OCI-LY3 (cell line): ENCODE measurements around the gene CAB39.

Source experiments
- H2AFZ ChIP-seq: fragments of 200-600, 300-600 bp; shearing (Covaris generic); 2 replicates; pipeline ENCODE4 v1.6.0; 2014; ENCODE audit warnings: antibody characterized with exemption, low read depth, low read length
- H3K27ac ChIP-seq: fragments of 200-600, 300-600 bp; sonication (generic); 2 replicates; pipeline ENCODE4 v1.5.1; 2014; ENCODE audit warnings: mild to moderate bottlenecking, low read length, moderate library complexity, mixed read lengths
- H3K27me3 ChIP-seq: fragments of 200-600, 300-600 bp; sonication (generic); 2 replicates; pipeline ENCODE4 v1.6.1; 2014; ENCODE audit warnings: low read depth, low read length, mixed read lengths
- H3K36me3 ChIP-seq: fragments of 200-600, 300-600 bp; sonication (generic); replicated peaks from 2 replicates; pipeline ENCODE3; 2014; ENCODE audit warnings: low read depth, low read length, mixed read lengths
- H3K4me1 ChIP-seq: fragments of 300-600, 200-600 bp; sonication (generic); 2 replicates; pipeline ENCODE4 v1.6.1; 2014; ENCODE audit warnings: low read length, mixed read lengths
- H3K4me2 ChIP-seq: fragments of 200-600, 300-600 bp; sonication (generic); 2 replicates; pipeline ENCODE4 v1.6.1; 2014; ENCODE audit warnings: low read length, mixed read lengths
- H3K4me3 ChIP-seq: fragments of 300-600, 200-600 bp; sonication (generic); 2 replicates; pipeline ENCODE4 v1.5.1; 2014; ENCODE audit warnings: antibody characterized with exemption, mild to moderate bottlenecking, low read length, moderate library complexity
- H3K79me2 ChIP-seq: fragments of 300-600, 200-600 bp; shearing (Covaris generic); 2 replicates; pipeline ENCODE4 v1.6.1; 2014; ENCODE audit warnings: mild to moderate bottlenecking, low read length, mixed read lengths
- H3K9ac ChIP-seq: fragments of 300-600, 200-600 bp; shearing (Covaris generic); 2 replicates; pipeline ENCODE4 v1.6.0; 2014; ENCODE audit warnings: mild to moderate bottlenecking, low read length, moderate library complexity
- H3K9me3 ChIP-seq: fragments of 200-600, 300-600 bp; shearing (Covaris generic); 2 replicates; pipeline ENCODE4 v1.6.1; 2014; ENCODE audit warnings: low read length, mixed read lengths; ENCODE audit not compliant: insufficient read depth
- H4K20me1 ChIP-seq: fragments of 200-600, 300-600 bp; sonication (generic); 2 replicates; pipeline ENCODE4 v1.6.1; 2016; ENCODE audit warnings: low read length, mixed read lengths; ENCODE audit not compliant: insufficient read depth
- EZH2phosphoT487 ChIP-seq: fragments of 200-600 bp; shearing (Covaris generic); IDR thresholded peaks from 2 replicates; pipeline ENCODE4 v1.6.1; 2018; ENCODE audit warnings: antibody characterized with exemption, mixed run types, low read depth
- TF ChIP-seq, protein P1 (sequence below): fragments of 200-600, 300-600 bp; sonication (generic); IDR thresholded peaks from 2 replicates; pipeline ENCODE4 v1.5.1; 2014; ENCODE audit warnings: antibody characterized with exemption, low read length, low read depth

The CAB39 gene

DNA sequence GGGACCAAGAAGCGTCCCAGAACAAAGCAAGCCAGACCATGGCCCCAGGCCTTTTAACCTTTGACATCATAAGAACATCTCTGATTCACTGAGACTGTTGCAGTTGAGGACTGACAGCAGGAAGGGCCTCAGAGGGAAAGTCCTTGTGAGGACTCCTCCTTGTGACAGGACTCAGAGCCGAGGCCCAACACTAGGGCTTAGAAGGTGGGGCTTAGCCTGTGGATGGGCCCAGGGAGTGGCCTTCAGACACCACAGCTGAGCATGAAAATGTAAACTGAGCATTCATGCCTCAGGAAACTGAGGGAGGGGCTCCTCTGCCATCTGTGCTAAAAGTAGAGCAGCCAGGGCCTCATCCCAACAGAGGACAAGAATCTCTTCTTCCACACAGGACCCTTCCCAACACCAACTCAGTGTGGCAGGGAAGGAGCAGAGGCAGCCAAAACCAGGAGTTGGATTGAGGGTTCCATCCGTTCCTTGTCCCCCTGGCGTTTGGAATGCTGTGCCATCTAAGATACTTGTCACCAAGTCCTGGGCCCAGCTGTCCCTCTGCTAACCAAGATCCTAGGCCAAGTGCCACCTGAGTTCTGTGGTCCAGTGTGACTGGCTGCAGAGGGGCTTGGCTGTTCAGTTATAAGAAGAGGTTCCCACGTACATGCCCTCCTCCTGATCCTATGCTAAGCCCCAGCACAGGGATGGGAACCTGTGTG lies 37.5 kb upstream of the CAB39 start:
- TF ChIP-seq EZH2phosphoT487 = no peak
- TF ChIP-seq, protein P1, sequence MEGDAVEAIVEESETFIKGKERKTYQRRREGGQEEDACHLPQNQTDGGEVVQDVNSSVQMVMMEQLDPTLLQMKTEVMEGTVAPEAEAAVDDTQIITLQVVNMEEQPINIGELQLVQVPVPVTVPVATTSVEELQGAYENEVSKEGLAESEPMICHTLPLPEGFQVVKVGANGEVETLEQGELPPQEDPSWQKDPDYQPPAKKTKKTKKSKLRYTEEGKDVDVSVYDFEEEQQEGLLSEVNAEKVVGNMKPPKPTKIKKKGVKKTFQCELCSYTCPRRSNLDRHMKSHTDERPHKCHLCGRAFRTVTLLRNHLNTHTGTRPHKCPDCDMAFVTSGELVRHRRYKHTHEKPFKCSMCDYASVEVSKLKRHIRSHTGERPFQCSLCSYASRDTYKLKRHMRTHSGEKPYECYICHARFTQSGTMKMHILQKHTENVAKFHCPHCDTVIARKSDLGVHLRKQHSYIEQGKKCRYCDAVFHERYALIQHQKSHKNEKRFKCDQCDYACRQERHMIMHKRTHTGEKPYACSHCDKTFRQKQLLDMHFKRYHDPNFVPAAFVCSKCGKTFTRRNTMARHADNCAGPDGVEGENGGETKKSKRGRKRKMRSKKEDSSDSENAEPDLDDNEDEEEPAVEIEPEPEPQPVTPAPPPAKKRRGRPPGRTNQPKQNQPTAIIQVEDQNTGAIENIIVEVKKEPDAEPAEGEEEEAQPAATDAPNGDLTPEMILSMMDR = no peak
- Histone ChIP-seq H3K36me3 (peaks cover 5% of the 10 kb centered on the region), H2AFZ (no peak overlapping the region)

DNA sequence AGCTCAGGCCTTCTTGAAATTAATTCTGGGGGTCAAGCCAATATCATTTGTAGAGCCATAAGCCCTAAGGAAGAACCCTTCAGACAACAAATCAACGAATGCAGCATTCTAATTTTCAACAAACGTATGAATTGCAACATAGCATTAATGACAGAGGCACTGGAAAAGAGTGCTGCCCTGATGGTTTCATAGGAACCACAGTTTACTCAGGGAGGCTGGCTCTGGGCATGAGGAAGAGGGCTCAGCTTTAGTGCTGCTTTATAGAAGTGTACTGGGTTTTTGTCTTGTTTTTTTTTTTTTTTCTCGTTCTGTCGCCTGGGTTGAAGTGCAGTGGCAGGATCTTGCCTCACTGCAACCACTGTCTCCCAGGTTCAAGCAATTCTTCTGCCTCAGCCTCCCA lies 36.1 kb upstream of the CAB39 start:
- Histone ChIP-seq H3K4me1 (peaks cover 10% of the 10 kb centered on the region), H3K4me2 (no peak overlapping the region)

More for the DNA sequence above, 37.5 kb upstream of the CAB39 start:
- Histone ChIP-seq H3K79me2 (no peaks in the 10 kb centered on the region), H3K27ac (no peak overlapping the region), H3K9me3 (no peaks in the 10 kb centered on the region), H3K4me1 (peaks cover 20% of the 10 kb centered on the region), H3K4me3 (no peak overlapping the region), H3K27me3 (no peaks in the 10 kb centered on the region), H4K20me1 (no peaks in the 10 kb centered on the region), H3K4me2 (no peak overlapping the region), H3K9ac (no peak overlapping the region)

DNA sequence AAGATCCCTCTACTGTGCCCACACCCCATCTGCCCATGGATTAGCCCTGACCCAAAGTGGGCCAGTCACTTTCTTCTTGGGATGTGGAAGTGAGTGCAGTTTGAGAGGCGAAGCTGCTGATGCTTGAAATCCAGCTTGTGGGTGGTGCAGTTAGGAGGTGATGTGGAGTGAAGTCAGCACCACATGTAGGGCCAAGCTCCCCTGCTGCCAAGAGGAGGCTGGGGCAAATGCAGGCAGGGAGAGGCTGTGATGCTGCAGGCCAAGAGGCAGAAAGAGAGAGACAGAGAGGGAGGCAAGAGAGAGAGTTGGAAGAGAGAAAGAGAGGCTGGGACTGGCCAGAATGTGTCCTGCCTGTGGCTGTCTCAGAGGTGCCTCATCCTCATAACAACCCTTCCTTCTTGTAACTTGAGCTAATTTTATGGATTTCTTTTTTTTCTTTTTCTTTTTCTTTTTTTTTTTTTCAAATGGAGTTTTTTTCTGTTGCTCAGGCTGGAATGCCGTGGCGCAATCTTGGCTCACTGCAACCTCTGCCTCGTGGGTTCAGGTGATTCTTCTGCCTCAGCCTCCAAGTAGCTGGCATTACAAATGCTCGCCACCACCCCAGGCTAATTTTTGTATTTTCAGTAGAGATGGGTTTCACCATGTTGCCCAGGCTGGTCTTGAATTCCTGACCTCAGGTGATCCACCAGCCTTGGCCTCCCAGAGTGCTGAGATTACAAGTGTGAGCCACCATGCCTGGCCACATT lies 35.3 kb upstream of the CAB39 start:
- H3K4me3 ChIP-seq = no peak overlapping the region
- H3K9me3 ChIP-seq = no peaks in the 10 kb centered on the region
- no peaks in the 10 kb centered on the region for H3K27me3 ChIP-seq
- TF ChIP-seq, protein P1 = no peak
- TF ChIP-seq EZH2phosphoT487 = no peak
- H3K4me1 ChIP-seq = peaks cover 7% of the 10 kb centered on the region
- H3K27ac ChIP-seq = no peak overlapping the region
- H3K79me2 ChIP-seq = no peaks in the 10 kb centered on the region
- no peak overlapping the region for H3K4me2 ChIP-seq
- no peaks in the 10 kb centered on the region for H4K20me1 ChIP-seq
- H3K9ac ChIP-seq = no peak overlapping the region
- H3K36me3 ChIP-seq = peaks cover 5% of the 10 kb centered on the region
- no peak overlapping the region for H2AFZ ChIP-seq

More for the DNA sequence above, 36.1 kb upstream of the CAB39 start:
- TF ChIP-seq, protein P1 = no peak
- TF ChIP-seq EZH2phosphoT487 = no peak
- H3K79me2 ChIP-seq = no peaks in the 10 kb centered on the region
- no peaks in the 10 kb centered on the region for H3K9me3 ChIP-seq
- H3K27ac ChIP-seq = no peak overlapping the region
- peaks cover 5% of the 10 kb centered on the region for H3K36me3 ChIP-seq
- H3K9ac ChIP-seq = no peak overlapping the region
- no peak overlapping the region for H2AFZ ChIP-seq
- no peak overlapping the region for H3K4me3 ChIP-seq
- no peaks in the 10 kb centered on the region for H3K27me3 ChIP-seq
- no peaks in the 10 kb centered on the region for H4K20me1 ChIP-seq

DNA sequence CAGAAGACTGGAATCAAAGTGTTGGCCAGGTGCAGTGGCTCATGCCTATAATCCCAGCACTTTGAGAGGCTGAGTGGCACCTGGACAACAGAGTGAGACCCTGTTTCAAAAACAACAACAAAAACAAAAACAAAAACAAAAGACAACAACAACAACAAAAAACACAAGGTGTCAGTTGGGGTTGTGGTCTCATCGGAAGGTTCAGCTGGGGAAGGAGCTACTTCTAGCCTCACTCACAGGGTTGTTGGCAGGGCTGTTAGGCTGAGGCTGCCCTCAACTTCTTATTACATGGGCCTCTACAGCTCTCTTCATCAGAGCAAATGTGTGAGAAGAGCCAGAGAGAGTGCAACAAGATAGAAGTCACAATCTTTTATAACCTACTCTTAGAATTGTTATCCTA lies 34.6 kb upstream of the CAB39 start:
- Histone ChIP-seq H4K20me1 (no peaks in the 10 kb centered on the region), H3K9me3 (no peaks in the 10 kb centered on the region), H3K4me1 (peaks cover 7% of the 10 kb centered on the region), H3K4me2 (no peak overlapping the region), H3K4me3 (no peak overlapping the region), H3K27me3 (no peaks in the 10 kb centered on the region), H3K79me2 (no peaks in the 10 kb centered on the region), H2AFZ (no peak overlapping the region), H3K36me3 (peaks cover 5% of the 10 kb centered on the region), H3K9ac (no peak overlapping the region), H3K27ac (no peak overlapping the region)
- TF ChIP-seq EZH2phosphoT487 = no peak
- TF ChIP-seq, protein P1 = no peak
